ENCODE results near the gene PLGRKT. TPM values are rescaled to one million over a fixed set of nuclear protein-coding genes. Genes with fewer than 3 reads are reported as not detected.
"Not testable (repeated sequence)": the region's sequence is repeated elsewhere in the genome, so short reads cannot be mapped to it uniquely, and the experiment has no call there.

Gene PLGRKT
- total and polyA plus RNA-seq, 8 donors = 18.9 to 28.2 (median 22.2) TPM

GRCh38 chr9:5478206-5478605, 40.5 kb upstream of the PLGRKT start:
- Histone ChIP-seq H3K27me3 (no peaks in the 10 kb centered on the region), H3K27ac (no peak overlapping the region), H3K4me3 (no peak overlapping the region), H3K4me1 (no peaks in the 10 kb centered on the region), H3K36me3 (no peaks in the 10 kb centered on the region), H3K9me3 (no peaks in the 10 kb centered on the region)
- DNase-seq (no peak), ATAC-seq (no peak)
- TF ChIP-seq CTCF (IDR thresholded peaks at IDR 0.05) = no peak
- intact Hi-C loops (cut with DNase I) = no loop called here

GRCh38 chr9:5475611-5476010, 37.9 kb upstream of the PLGRKT start:
- H3K27ac ChIP-seq; intact Hi-C loops (cut with DNase I); H3K27me3 ChIP-seq; H3K4me1 ChIP-seq; H3K9me3 ChIP-seq; ATAC-seq; H3K4me3 ChIP-seq; H3K36me3 ChIP-seq; DNase-seq: not testable (repeated sequence)

GRCh38 chr9:5470816-5471215, 33.1 kb upstream of the PLGRKT start:
- ATAC-seq = no peak

GRCh38 chr9:5470122-5470521, 32.4 kb upstream of the PLGRKT start:
- peaks cover 0 to 58% of the 10 kb centered on the region in 2 donors for H3K36me3 ChIP-seq
- TF ChIP-seq CTCF (IDR thresholded peaks at IDR 0.05) = no peak
- H3K27me3 ChIP-seq = no peaks in the 10 kb centered on the region
- no peaks in the 10 kb centered on the region for H3K9me3 ChIP-seq
- no peak overlapping the region for H3K4me3 ChIP-seq
- H3K27ac ChIP-seq = no peak overlapping the region
- intact Hi-C loops (cut with DNase I) = no loop called here
- ATAC-seq = no peak
- peaks cover 0 to 16% of the 10 kb centered on the region in 2 donors for H3K4me1 ChIP-seq
- DNase-seq = no peak

More at GRCh38 chr9:5470816-5471215, 33.1 kb upstream of the PLGRKT start:
- no peak for TF ChIP-seq CTCF (IDR thresholded peaks at IDR 0.05)
- Histone ChIP-seq H3K27me3 (no peaks in the 10 kb centered on the region), H3K9me3 (no peaks in the 10 kb centered on the region), H3K4me3 (no peak overlapping the region), H3K4me1 (peaks cover 0 to 9% of the 10 kb centered on the region in 2 donors), H3K36me3 (peaks cover 0 to 51% of the 10 kb centered on the region in 2 donors), H3K27ac (no peak overlapping the region)
- DNase-seq = no peak
- intact Hi-C loops (cut with DNase I) = no loop called here

- intact Hi-C loops (cut with DNase I) = no loop called here
- peaks cover 0 to 71% of the 10 kb centered on the region in 2 donors for H3K36me3 ChIP-seq
- DNase-seq (no peak), ATAC-seq (no peak)
- H3K27me3 ChIP-seq = no peaks in the 10 kb centered on the region
- H3K9me3 ChIP-seq = no peaks in the 10 kb centered on the region
- no peak for TF ChIP-seq CTCF (IDR thresholded peaks at IDR 0.05)
- no peak overlapping the region for H3K4me3 ChIP-seq
- no peak overlapping the region for H3K27ac ChIP-seq
- peaks cover 0 to 28% of the 10 kb centered on the region in 2 donors for H3K4me1 ChIP-seq
Measured at GRCh38 chr9:5468850-5469249, 31.1 kb upstream of the PLGRKT start.

- peaks cover 0 to 28% of the 10 kb centered on the region in 2 donors for H3K4me1 ChIP-seq
- TF ChIP-seq CTCF (IDR thresholded peaks at IDR 0.05) = no peak
- H3K27ac ChIP-seq = peak overlapping the region in 1 of 2 donors; percentile 71
- ATAC-seq = peak; percentile 25
- H3K9me3 ChIP-seq = no peaks in the 10 kb centered on the region
- intact Hi-C loops (cut with DNase I) = no loop called here
- DNase-seq = no peak
- peaks cover 0 to 87% of the 10 kb centered on the region in 2 donors for H3K36me3 ChIP-seq
- no peak overlapping the region for H3K4me3 ChIP-seq
- no peaks in the 10 kb centered on the region for H3K27me3 ChIP-seq
Measured at GRCh38 chr9:5466766-5467165, 29.0 kb upstream of the PLGRKT start.
